Thymus (tissue), 11 donors: ENCODE measurements around the gene RABGAP1. TPM values are rescaled to one million over a fixed set of nuclear protein-coding genes. Genes with fewer than 3 reads are reported as not detected.

Experiments used
- DNase-seq, 9 donors: peaks; one replicate each; pipeline ENCODE4 v3.0.0-alpha.2; 2013; ENCODE audit warnings: low spot score in 9 of 9, low read depth in 6 of 9, missing footprints in 1 of 9
- H3K27ac ChIP-seq, 2 donors: one replicate each; pipeline ENCODE4 v1.5.1; 2013; ENCODE audit warnings: control low read depth in 1 of 2, low read depth in 1 of 2, low read length in 1 of 2, mild to moderate bottlenecking in 1 of 2, moderate library complexity in 1 of 2
- H3K27me3 ChIP-seq, 2 donors: one replicate each; pipeline ENCODE4 v1.5.1; 2013; ENCODE audit warnings: low read length in 1 of 2; ENCODE audit not compliant: control insufficient read depth in 2 of 2, insufficient read depth in 1 of 2
- H3K36me3 ChIP-seq, 2 donors: one replicate each; pipeline ENCODE4 v1.5.1; 2013; ENCODE audit warnings: low read length in 1 of 2, mild to moderate bottlenecking in 1 of 2, moderate library complexity in 1 of 2; ENCODE audit not compliant: control insufficient read depth in 2 of 2, insufficient read depth in 2 of 2
- H3K4me1 ChIP-seq, 2 donors: one replicate each; pipeline ENCODE4 v1.5.1; 2013; ENCODE audit warnings: low read length in 2 of 2; ENCODE audit not compliant: control insufficient read depth in 2 of 2, insufficient read depth in 2 of 2
- H3K4me3 ChIP-seq, 2 donors: one replicate each; pipeline ENCODE4 v1.5.1; 2013; ENCODE audit warnings: low read length in 2 of 2, control low read depth in 1 of 2, mild to moderate bottlenecking in 1 of 2
- H3K9me3 ChIP-seq, 2 donors: one replicate each; pipeline ENCODE4 v1.5.1; 2013; ENCODE audit warnings: low read length in 1 of 2, mild to moderate bottlenecking in 1 of 2; ENCODE audit not compliant: control insufficient read depth in 2 of 2, insufficient read depth in 1 of 2
- WGBS: extraction: QIAGEN DNeasy Blood & Tissue Kit; methylation state at CpG from one replicate; pipeline ENCODE4 v1.1.7; 2013; 5-methylcytosine and 5-hydroxymethylcytosine counted together
- polyA plus RNA-seq: library from polyadenylated mRNA; stranded (reverse); fragments of 200-250 nt; gene quantifications from one replicate; pipeline ENCODE4 v1.2.3, GENCODE V29; 2013
- total RNA-seq: library from RNA; stranded (reverse); fragments of 120-200 nt; gene quantifications from one replicate; pipeline ENCODE4 v1.2.4, GENCODE V29; 2013
- donor health status: healthy.

The RABGAP1 gene
- total and polyA plus RNA-seq, 2 donors, result 17.4 to 18.1 TPM

GRCh38 chr9:122951056-122951455 lies 10.2 kb downstream of the RABGAP1 start:
- Histone ChIP-seq H3K27ac (no peak overlapping the region), H3K4me1 (no peaks in the 10 kb centered on the region), H3K27me3 (no peaks in the 10 kb centered on the region), H3K4me3 (no peak overlapping the region), H3K36me3 (no peaks in the 10 kb centered on the region), H3K9me3 (no peaks in the 10 kb centered on the region)
- DNase-seq, result no peak
- 98% methylated on average over 1 of the region's 1 CpG for WGBS

- H3K4me3 ChIP-seq, result no peak overlapping the region
- DNase-seq, result no peak
- peaks cover 0 to 6% of the 10 kb centered on the region in 2 donors for H3K36me3 ChIP-seq
- H3K27ac ChIP-seq, result no peak overlapping the region
- H3K9me3 ChIP-seq, result no peaks in the 10 kb centered on the region
- no peaks in the 10 kb centered on the region for H3K4me1 ChIP-seq
- H3K27me3 ChIP-seq, result no peaks in the 10 kb centered on the region
Observed at GRCh38 chr9:122954253-122954691, 13.5 kb downstream of the RABGAP1 start.

GRCh38 chr9:122955961-122956360 lies 15.1 kb downstream of the RABGAP1 start:
- DNase-seq, result no peak
- no peaks in the 10 kb centered on the region for H3K4me1 ChIP-seq
- H3K27me3 ChIP-seq, result no peaks in the 10 kb centered on the region
- no peaks in the 10 kb centered on the region for H3K9me3 ChIP-seq
- no peak overlapping the region for H3K4me3 ChIP-seq
- no peak overlapping the region for H3K27ac ChIP-seq
- peaks cover 6 to 7% of the 10 kb centered on the region in 2 donors for H3K36me3 ChIP-seq

GRCh38 chr9:122961139-122961538 lies 20.3 kb downstream of the RABGAP1 start:
- H3K36me3 ChIP-seq, result peaks cover 6 to 7% of the 10 kb centered on the region in 2 donors
- H3K4me3 ChIP-seq, result no peak overlapping the region
- H3K9me3 ChIP-seq, result no peaks in the 10 kb centered on the region
- no peak overlapping the region for H3K27ac ChIP-seq
- DNase-seq, result no peak
- H3K27me3 ChIP-seq, result no peaks in the 10 kb centered on the region
- H3K4me1 ChIP-seq, result no peaks in the 10 kb centered on the region
- 95% methylated on average over 1 of the region's 1 CpG for WGBS

- H3K9me3 ChIP-seq, result no peaks in the 10 kb centered on the region
- no peak for DNase-seq
- H3K27me3 ChIP-seq, result no peaks in the 10 kb centered on the region
- 95% methylated on average over 2 of the region's 2 CpGs for WGBS
- no peaks in the 10 kb centered on the region for H3K4me1 ChIP-seq
- no peak overlapping the region for H3K4me3 ChIP-seq
- no peak overlapping the region for H3K27ac ChIP-seq
- H3K36me3 ChIP-seq, result peaks cover 3 to 12% of the 10 kb centered on the region in 2 donors
Observed at GRCh38 chr9:122975196-122975595, 34.4 kb downstream of the RABGAP1 start.

- no peak for DNase-seq
Observed at GRCh38 chr9:122978601-122979000, 37.8 kb downstream of the RABGAP1 start.

GRCh38 chr9:122986010-122986409 lies 45.2 kb downstream of the RABGAP1 start:
- no peak overlapping the region for H3K4me3 ChIP-seq
- H3K9me3 ChIP-seq, result no peaks in the 10 kb centered on the region
- H3K4me1 ChIP-seq, result no peaks in the 10 kb centered on the region
- no peak for DNase-seq
- H3K27me3 ChIP-seq, result no peaks in the 10 kb centered on the region
- H3K27ac ChIP-seq, result no peak overlapping the region
- WGBS, result 95% methylated on average over 5 of the region's 5 CpGs
- peaks cover 8 to 26% of the 10 kb centered on the region in 2 donors for H3K36me3 ChIP-seq

More at GRCh38 chr9:122978601-122979000, 37.8 kb downstream of the RABGAP1 start:
- H3K36me3 ChIP-seq, result no peaks in the 10 kb centered on the region
- H3K27ac ChIP-seq, result no peak overlapping the region
- H3K4me1 ChIP-seq, result no peaks in the 10 kb centered on the region
- no peak overlapping the region for H3K4me3 ChIP-seq
- no peaks in the 10 kb centered on the region for H3K27me3 ChIP-seq
- no peaks in the 10 kb centered on the region for H3K9me3 ChIP-seq
- WGBS, result 71% methylated on average over 2 of the region's 2 CpGs

- no peaks in the 10 kb centered on the region for H3K27me3 ChIP-seq
- no peaks in the 10 kb centered on the region for H3K4me1 ChIP-seq
- no peak overlapping the region for H3K4me3 ChIP-seq
- H3K36me3 ChIP-seq, result peaks cover 14 to 32% of the 10 kb centered on the region in 2 donors
- H3K9me3 ChIP-seq, result no peaks in the 10 kb centered on the region
- DNase-seq, result no peak
- WGBS, result 98% methylated on average over 2 of the region's 2 CpGs
- no peak overlapping the region for H3K27ac ChIP-seq
Observed at GRCh38 chr9:122988141-122988540, 47.3 kb downstream of the RABGAP1 start.

- no peaks in the 10 kb centered on the region for H3K27me3 ChIP-seq
- peak in 1 of 9 donors; percentile 0 for DNase-seq
- H3K27ac ChIP-seq, result no peak overlapping the region
- H3K4me3 ChIP-seq, result no peak overlapping the region
- 93% methylated on average over 8 of the region's 8 CpGs for WGBS
- H3K36me3 ChIP-seq, result peaks cover 14 to 32% of the 10 kb centered on the region in 2 donors
- H3K9me3 ChIP-seq, result no peaks in the 10 kb centered on the region
- H3K4me1 ChIP-seq, result no peaks in the 10 kb centered on the region
Observed at GRCh38 chr9:122988920-122989621, 48.3 kb downstream of the RABGAP1 start.
